ENCODE measurements around the gene ADGRL1. TPM values are rescaled to one million over a fixed set of nuclear protein-coding genes. Genes with fewer than 3 reads are reported as not detected.

The ADGRL1 gene
- total and polyA plus RNA-seq, 2 of the 8 experiments (the other 6 are each of a cell fraction or from before 2014, with no cell fraction given) = 95.6 to 112 TPM

- H4K8ac ChIP-seq (ENCODE audit: extremely low read depth, insufficient read depth, low read length) = no peak overlapping the region
- no peak overlapping the region for H2BK12ac ChIP-seq (ENCODE audit: low read depth, low read length)
- no peak overlapping the region for H4K5ac ChIP-seq (ENCODE audit: insufficient read length, low read depth, low read length)
- no peaks in the 10 kb centered on the region for H3K79me2 ChIP-seq (ENCODE audit: control insufficient read depth in 1 of 2, insufficient read depth in 2 of 2, low read length in 2 of 2)
- H3K79me1 ChIP-seq (ENCODE audit: low read depth, low read length) = peaks cover 3% of the 10 kb centered on the region; the same call in 1 of the 2 replicates
- H3K23me2 ChIP-seq (ENCODE audit: low read depth, low read length) = no peaks in the 10 kb centered on the region
- no peak overlapping the region for H3K18ac ChIP-seq (ENCODE audit: extremely low read depth, low read length)
- H2AFZ ChIP-seq (ENCODE audit: low read length) = no peak overlapping the region
- H3K9me3 ChIP-seq (ENCODE audit: insufficient read depth in 2 of 2, low read depth in 1 of 2, low read length in 1 of 2) = no peaks in the 10 kb centered on the region
- POLR2A ChIA-PET (ENCODE audit: partially characterized antibody) = interaction anchor here (0.6 to 1.5 kb wide), 2 partner anchors 10 to 301 kb away, joined by 3 read pairs; no protein-coding TSS in a partner anchor
- H2BK15ac ChIP-seq (ENCODE audit: low read length) = no peak overlapping the region
- H2BK20ac ChIP-seq (ENCODE audit: low read length) = no peak overlapping the region
- no peak overlapping the region for H3K9ac ChIP-seq (replicated peaks in 1 of 4; ENCODE audit: extremely low read depth in 1 of 4, low read depth in 3 of 4, low read length in 3 of 4)
- H3K27me3 ChIP-seq (replicated peaks in 1 of 4; ENCODE audit: control insufficient read depth in 3 of 4, extremely low read depth in 1 of 4, insufficient read depth in 3 of 4, low read length in 3 of 4) = no peaks in the 10 kb centered on the region
- FAIRE-seq = no peak
- WGBS, 2 experiments (ENCODE audit: extremely low coverage in 1 of 2, insufficient coverage in 1 of 2, insufficient read length in 1 of 2, insufficient replicate concordance in 2 of 2, low coverage in 1 of 2, low lambda C conversion rate in 2 of 2, missing lambda C conversion rate in 1 of 2) = 97% methylated on average over 8 of the region's 8 CpGs; no CpG with 5 or more reads in 1 of the 2 experiments
- no peak overlapping the region for H3K4ac ChIP-seq (replicated peaks; ENCODE audit: insufficient read length, low read depth, low read length)
- H2AK5ac ChIP-seq (ENCODE audit: low read depth, low read length) = no peak overlapping the region
- peaks cover 1 to 2% of the 10 kb centered on the region in 2 experiments for H4K20me1 ChIP-seq (replicated peaks in 1 of 2; ENCODE audit: control insufficient read depth in 1 of 2, insufficient read depth in 2 of 2, low read length in 2 of 2)
- H3K27ac ChIP-seq (ENCODE audit: low read depth, low read length) = no peak overlapping the region
- no peak overlapping the region for H3K23ac ChIP-seq (ENCODE audit: insufficient read length)
- no peak overlapping the region for H4K91ac ChIP-seq (replicated peaks; ENCODE audit: insufficient read length, low read length)
- no peaks in the 10 kb centered on the region for H3K36me3 ChIP-seq (ENCODE audit: control insufficient read depth in 2 of 4, insufficient read depth in 4 of 4, low read length in 3 of 4)
- H3K56ac ChIP-seq (replicated peaks; ENCODE audit: insufficient read length, low read depth, low read length) = no peak overlapping the region
- no peak overlapping the region for H3K4me2 ChIP-seq (ENCODE audit: insufficient read depth in 1 of 2, low read depth in 2 of 2, low read length in 2 of 2)
- no peak overlapping the region for H2BK120ac ChIP-seq (replicated peaks; ENCODE audit: low read depth, low read length)
- CTCF ChIA-PET (ENCODE audit: partially characterized antibody) = interaction anchor here (0.9 to 5.3 kb wide), 4 partner anchors 8 to 32 kb away, joined by 3 to 40 read pairs (median 3); a partner anchor contains a TSS
- no peak for DNase-seq (ENCODE audit: low read depth in 1 of 2, low spot score in 2 of 2)
- no peak overlapping the region for H3K14ac ChIP-seq (ENCODE audit: insufficient read length)
- no peaks in the 10 kb centered on the region for H3K4me1 ChIP-seq (replicated peaks in 1 of 4; ENCODE audit: control insufficient read depth in 3 of 4, insufficient read depth in 4 of 4, low read length in 3 of 4)
- no peak overlapping the region for H3K4me3 ChIP-seq (ENCODE audit: extremely low read depth in 1 of 4, insufficient read depth in 2 of 4, low read depth in 3 of 4, low read length in 4 of 4)
- no peak overlapping the region for H2BK5ac ChIP-seq (ENCODE audit: low read depth, low read length)
- TF ChIP-seq PHF8 (conservative IDR thresholded peaks at IDR 0.05; ENCODE audit: low read depth, low read length) (no peak), TCF12 (IDR thresholded peaks at IDR 0.05; ENCODE audit: low read depth, low read length) (no peak), BACH1 (IDR thresholded peaks at IDR 0.05; ENCODE audit: low read length) (no peak), TEAD4 (IDR thresholded peaks at IDR 0.05; ENCODE audit: low read depth, low read length) (no peak), GTF2F1 (IDR thresholded peaks at IDR 0.05; ENCODE audit: borderline replicate concordance, low read depth, low read length) (no peak), SAP30 (IDR thresholded peaks at IDR 0.05; ENCODE audit: insufficient read depth, insufficient replicate concordance, low read length) (no peak), ZNF274 (IDR thresholded peaks at IDR 0.05; ENCODE audit: borderline replicate concordance, extremely low read depth, low read length) (no peak), RNF2 (IDR thresholded peaks at IDR 0.05; ENCODE audit: borderline replicate concordance, low read depth, low read length, missing control alignments, poor library complexity, severe bottlenecking) (no peak), SRF (IDR thresholded peaks at IDR 0.05; ENCODE audit: low read depth, low read length) (no peak), CBX8 (IDR thresholded peaks at IDR 0.05; ENCODE audit: borderline replicate concordance, low read depth, low read length) (no peak), ATF2 (IDR thresholded peaks at IDR 0.05; ENCODE audit: low read length) (no peak), POU5F1 (IDR thresholded peaks at IDR 0.05; ENCODE audit: low read depth, low read length) (no peak)
Measured at GRCh38 chr19:14105680-14106079, 100.3 kb downstream of the ADGRL1 start.
